ENCODE results near the gene ECE1. TPM values are rescaled to one million over a fixed set of nuclear protein-coding genes. Genes with fewer than 3 reads are reported as not detected.
"Not testable (repeated sequence)": the region's sequence is repeated elsewhere in the genome, so short reads cannot be mapped to it uniquely, and the experiment has no call there.

ECE1 gene
- total RNA-seq, 4 donors from 2014 or later: 55.9 to 149 (median 112) TPM

GRCh38 chr1:21192871-21193270, 97.4 kb downstream of the ECE1 start:
- Histone ChIP-seq H3K4me3 (no peak overlapping the region), H3K4me1 (peaks cover 0 to 35% (median 19%) of the 10 kb centered on the region in 4 donors), H3K9me3 (no peaks in the 10 kb centered on the region), H3K27me3 (no peaks in the 10 kb centered on the region), H3K36me3 (no peaks in the 10 kb centered on the region), H3K27ac (no peak overlapping the region)
- 91% methylated on average over 4 of the region's 4 CpGs; no CpG with 5 or more reads in 1 of the 2 donors for whole genome bisulfite sequencing, 2 donors (ENCODE audit: low coverage in 1 of 2)
- TF ChIP-seq EP300 (IDR thresholded peaks at IDR 0.05; ENCODE audit: low read depth) (no peak), POLR2AphosphoS5 (IDR thresholded peaks at IDR 0.05) (no peak), CTCF (IDR thresholded peaks at IDR 0.05) (no peak), POLR2A (IDR thresholded peaks at IDR 0.05) (no peak)
- DNase-seq: no peak
- in situ Hi-C loops (cut with MboI; ENCODE audit: low pct_ligation_motif_present in 1 of 4, low pct_unique_long_range_greater_than_20kb in 1 of 4, low sequenced_read_pairs in 3 of 4) (loop anchor here (10.0 to 25.0 kb wide), 4 partner anchors 208 to 506 kb away; no protein-coding TSS in a partner anchor), intact Hi-C loops (cut with DNase I; ENCODE audit: low total_unique reads) (no loop called here)

- H3K9me3 ChIP-seq: no peaks in the 10 kb centered on the region
- no peaks in the 10 kb centered on the region for H3K36me3 ChIP-seq
- DNase-seq: no peak
- no peak for TF ChIP-seq POLR2A (IDR thresholded peaks at IDR 0.05)
- no peak for TF ChIP-seq EP300 (IDR thresholded peaks at IDR 0.05; ENCODE audit: low read depth)
- TF ChIP-seq CTCF (IDR thresholded peaks at IDR 0.05): no peak
- no peak for TF ChIP-seq POLR2AphosphoS5 (IDR thresholded peaks at IDR 0.05)
- peaks cover 0 to 35% (median 19%) of the 10 kb centered on the region in 4 donors for H3K4me1 ChIP-seq
- no peak overlapping the region for H3K4me3 ChIP-seq
- H3K27ac ChIP-seq: peak overlapping the region; percentile 10 to 81 (median 40)
- 73% methylated on average over 5 of the region's 5 CpGs; no CpG with 5 or more reads in 1 of the 2 donors for WGBS, 2 donors (ENCODE audit: low coverage in 1 of 2)
- intact Hi-C loops (cut with DNase I; ENCODE audit: low total_unique reads): no loop called here
- no peaks in the 10 kb centered on the region for H3K27me3 ChIP-seq
- in situ Hi-C loops (cut with MboI; ENCODE audit: low pct_ligation_motif_present in 1 of 4, low pct_unique_long_range_greater_than_20kb in 1 of 4, low sequenced_read_pairs in 3 of 4): loop anchor here (10.0 to 25.0 kb wide), 4 partner anchors 207 to 505 kb away; no protein-coding TSS in a partner anchor
Observed at GRCh38 chr1:21192284-21192683, 98.0 kb downstream of the ECE1 start.

- H3K36me3 ChIP-seq; H3K27me3 ChIP-seq; H3K4me3 ChIP-seq; intact Hi-C loops (cut with DNase I; ENCODE audit: low total_unique reads); H3K9me3 ChIP-seq: not testable (repeated sequence)
- DNase-seq: peak; percentile 52
- Histone ChIP-seq H3K27ac (peak overlapping the region; percentile 67 to 83 (median 82)), H3K4me1 (peaks cover 0 to 35% (median 19%) of the 10 kb centered on the region in 4 donors)
- in situ Hi-C loops (cut with MboI; ENCODE audit: low pct_ligation_motif_present in 1 of 4, low pct_unique_long_range_greater_than_20kb in 1 of 4, low sequenced_read_pairs in 3 of 4): loop anchor here (10.0 to 25.0 kb wide), 4 partner anchors 206 to 503 kb away; no protein-coding TSS in a partner anchor
- WGBS, 2 donors (ENCODE audit: low coverage in 1 of 2): 37% methylated on average over 2 of the region's 2 CpGs; no CpG with 5 or more reads in 1 of the 2 donors
Observed at GRCh38 chr1:21190771-21191170, 99.5 kb downstream of the ECE1 start.

- H3K9me3 ChIP-seq: no peaks in the 10 kb centered on the region
- WGBS, 2 donors (ENCODE audit: low coverage in 1 of 2): 87 to 100% methylated on average over 1 of the region's 1 CpG
- no peaks in the 10 kb centered on the region for H3K36me3 ChIP-seq
- H3K27me3 ChIP-seq: no peaks in the 10 kb centered on the region
- TF ChIP-seq POLR2AphosphoS5 (IDR thresholded peaks at IDR 0.05) (no peak), EP300 (IDR thresholded peaks at IDR 0.05; ENCODE audit: low read depth) (no peak), POLR2A (IDR thresholded peaks at IDR 0.05) (no peak), CTCF (IDR thresholded peaks at IDR 0.05) (no peak)
- DNase-seq: no peak
- H3K27ac ChIP-seq: peak overlapping the region; percentile 67 to 83 (median 82)
- no peak overlapping the region for H3K4me3 ChIP-seq
- intact Hi-C loops (cut with DNase I; ENCODE audit: low total_unique reads) (no loop called here), in situ Hi-C loops (cut with MboI; ENCODE audit: low pct_ligation_motif_present in 1 of 4, low pct_unique_long_range_greater_than_20kb in 1 of 4, low sequenced_read_pairs in 3 of 4) (loop anchor here (10.0 to 25.0 kb wide), 4 partner anchors 205 to 503 kb away; no protein-coding TSS in a partner anchor)
- peaks cover 0 to 30% (median 19%) of the 10 kb centered on the region in 4 donors for H3K4me1 ChIP-seq
Observed at GRCh38 chr1:21189906-21190500, 100.3 kb downstream of the ECE1 start.

Measured in transverse colon (tissue), 4 donors.